Measurements from ENCODE around the gene STK25.

- TF ChIP-seq CTCF (conservative IDR thresholded peaks at IDR 0.05) = no peak
- TF ChIP-seq EZH2 (IDR thresholded peaks at IDR 0.05; ENCODE audit: low read depth) = no peak
Observed at GRCh38 chr2:241508240-241509154, at the start of gene STK25.
